Chondrocyte (in vitro differentiated cells): ENCODE measurements around the gene FBRS. TPM values are rescaled to one million over a fixed set of nuclear protein-coding genes. Genes with fewer than 3 reads are reported as not detected.
"Not testable (repeated sequence)": the region's sequence is repeated elsewhere in the genome, so short reads cannot be mapped to it uniquely, and the experiment has no call there.

Source experiments
- DNase-seq: peaks from one replicate; pipeline ENCODE4 v3.0.0; 2021; ENCODE audit warnings: mixed read lengths, low spot score
- H3K27ac Mint-ChIP-seq: one replicate; pipeline ENCODE4 v1.8.0; 2021; ENCODE audit warnings: mild to moderate bottlenecking, moderate library complexity, mixed read lengths; ENCODE audit not compliant: unreplicated experiment
- H3K27me3 Mint-ChIP-seq: 2 replicates; pipeline ENCODE4 v1.8.0; 2021; ENCODE audit warnings: low read depth, mixed read lengths
- H3K36me3 Mint-ChIP-seq: 2 replicates; pipeline ENCODE4 v1.8.0; 2021; ENCODE audit warnings: low read depth, mixed read lengths
- H3K4me1 Mint-ChIP-seq: 2 replicates; pipeline ENCODE4 v1.8.0; 2021; ENCODE audit warnings: low read depth, mild to moderate bottlenecking, mixed read lengths
- H3K4me3 Mint-ChIP-seq: one replicate; pipeline ENCODE4 v1.8.0; 2021; ENCODE audit warnings: mild to moderate bottlenecking, moderate library complexity, mixed read lengths; ENCODE audit not compliant: unreplicated experiment
- H3K9me3 Mint-ChIP-seq: 2 replicates; pipeline ENCODE4 v1.8.0; 2021; ENCODE audit warnings: low read depth, mixed read lengths
- total RNA-seq: library from RNA; stranded (reverse); gene quantifications from 3 replicates; pipeline ENCODE4 v1.2.1, GENCODE V29; 2021
- TF ChIP-seq, protein P1 (sequence below): fragments of 200-600 bp; sonication (generic); IDR thresholded peaks from 2 replicates; pipeline ENCODE4 v1.5.0; 2021; ENCODE audit warnings: antibody characterized with exemption, mild to moderate bottlenecking, moderate library complexity

The FBRS gene
- total RNA-seq, 1 donor from 2014 or later, result 49.9 TPM

GRCh38 chr16:30688701-30689100, 30.5 kb downstream of the FBRS start:
- TF ChIP-seq, protein P1, sequence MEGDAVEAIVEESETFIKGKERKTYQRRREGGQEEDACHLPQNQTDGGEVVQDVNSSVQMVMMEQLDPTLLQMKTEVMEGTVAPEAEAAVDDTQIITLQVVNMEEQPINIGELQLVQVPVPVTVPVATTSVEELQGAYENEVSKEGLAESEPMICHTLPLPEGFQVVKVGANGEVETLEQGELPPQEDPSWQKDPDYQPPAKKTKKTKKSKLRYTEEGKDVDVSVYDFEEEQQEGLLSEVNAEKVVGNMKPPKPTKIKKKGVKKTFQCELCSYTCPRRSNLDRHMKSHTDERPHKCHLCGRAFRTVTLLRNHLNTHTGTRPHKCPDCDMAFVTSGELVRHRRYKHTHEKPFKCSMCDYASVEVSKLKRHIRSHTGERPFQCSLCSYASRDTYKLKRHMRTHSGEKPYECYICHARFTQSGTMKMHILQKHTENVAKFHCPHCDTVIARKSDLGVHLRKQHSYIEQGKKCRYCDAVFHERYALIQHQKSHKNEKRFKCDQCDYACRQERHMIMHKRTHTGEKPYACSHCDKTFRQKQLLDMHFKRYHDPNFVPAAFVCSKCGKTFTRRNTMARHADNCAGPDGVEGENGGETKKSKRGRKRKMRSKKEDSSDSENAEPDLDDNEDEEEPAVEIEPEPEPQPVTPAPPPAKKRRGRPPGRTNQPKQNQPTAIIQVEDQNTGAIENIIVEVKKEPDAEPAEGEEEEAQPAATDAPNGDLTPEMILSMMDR, result no peak

GRCh38 chr16:30691907-30692306, 33.7 kb downstream of the FBRS start:
- no peak overlapping the region for H3K27ac Mint-ChIP-seq
- DNase-seq, result no peak
- no peaks in the 10 kb centered on the region for H3K27me3 Mint-ChIP-seq
- no peaks in the 10 kb centered on the region for H3K4me1 Mint-ChIP-seq
- H3K36me3 Mint-ChIP-seq, result no peaks in the 10 kb centered on the region
- TF ChIP-seq, protein P1, result no peak
- H3K9me3 Mint-ChIP-seq, result no peaks in the 10 kb centered on the region
- H3K4me3 Mint-ChIP-seq, result no peak overlapping the region

More at GRCh38 chr16:30688701-30689100, 30.5 kb downstream of the FBRS start:
- H3K4me3 Mint-ChIP-seq, result no peak overlapping the region
- H3K9me3 Mint-ChIP-seq, result no peaks in the 10 kb centered on the region
- H3K4me1 Mint-ChIP-seq, result no peaks in the 10 kb centered on the region
- no peaks in the 10 kb centered on the region for H3K27me3 Mint-ChIP-seq
- no peak overlapping the region for H3K27ac Mint-ChIP-seq
- DNase-seq, result no peak
- no peaks in the 10 kb centered on the region for H3K36me3 Mint-ChIP-seq

DNA sequence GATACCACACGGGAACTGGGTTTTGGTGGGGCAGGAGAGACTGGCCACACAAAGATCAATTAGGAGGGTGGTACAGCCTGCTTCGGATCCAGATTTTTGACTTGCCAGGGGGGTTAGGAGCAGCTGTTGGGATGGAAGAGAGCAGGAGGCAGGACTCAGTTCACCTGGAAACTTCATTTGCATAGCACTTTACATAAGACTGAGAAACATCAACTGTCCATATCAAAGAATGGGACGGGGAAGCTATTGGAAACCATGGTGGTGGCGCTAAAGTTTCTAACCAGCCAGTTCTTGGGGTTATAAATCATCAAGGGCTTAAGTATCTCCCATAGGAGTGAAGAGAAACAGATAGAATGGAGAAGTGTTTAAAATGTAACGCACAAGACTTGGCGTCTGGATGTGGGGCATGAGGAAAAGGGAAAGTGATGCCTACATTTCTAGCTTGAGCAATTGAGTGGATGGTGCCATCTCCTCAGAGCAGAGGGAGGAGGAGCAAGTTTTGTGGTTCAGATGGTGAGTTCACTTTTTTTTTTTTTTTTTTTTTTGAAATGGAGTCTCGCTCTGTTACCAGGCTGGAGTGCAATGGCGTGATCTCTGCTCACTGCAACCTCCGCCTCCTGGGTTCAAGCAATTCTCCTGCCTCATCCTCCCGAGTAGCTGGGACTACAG, 34.3 kb downstream of the FBRS start:
- Mint-ChIP-seq H3K9me3 (no peaks in the 10 kb centered on the region), H3K27me3 (no peaks in the 10 kb centered on the region), H3K27ac (no peak overlapping the region), H3K4me3 (no peak overlapping the region), H3K4me1 (peaks cover 4% of the 10 kb centered on the region), H3K36me3 (no peaks in the 10 kb centered on the region)
- DNase-seq, result no peak
- TF ChIP-seq, protein P1, result no peak

DNA sequence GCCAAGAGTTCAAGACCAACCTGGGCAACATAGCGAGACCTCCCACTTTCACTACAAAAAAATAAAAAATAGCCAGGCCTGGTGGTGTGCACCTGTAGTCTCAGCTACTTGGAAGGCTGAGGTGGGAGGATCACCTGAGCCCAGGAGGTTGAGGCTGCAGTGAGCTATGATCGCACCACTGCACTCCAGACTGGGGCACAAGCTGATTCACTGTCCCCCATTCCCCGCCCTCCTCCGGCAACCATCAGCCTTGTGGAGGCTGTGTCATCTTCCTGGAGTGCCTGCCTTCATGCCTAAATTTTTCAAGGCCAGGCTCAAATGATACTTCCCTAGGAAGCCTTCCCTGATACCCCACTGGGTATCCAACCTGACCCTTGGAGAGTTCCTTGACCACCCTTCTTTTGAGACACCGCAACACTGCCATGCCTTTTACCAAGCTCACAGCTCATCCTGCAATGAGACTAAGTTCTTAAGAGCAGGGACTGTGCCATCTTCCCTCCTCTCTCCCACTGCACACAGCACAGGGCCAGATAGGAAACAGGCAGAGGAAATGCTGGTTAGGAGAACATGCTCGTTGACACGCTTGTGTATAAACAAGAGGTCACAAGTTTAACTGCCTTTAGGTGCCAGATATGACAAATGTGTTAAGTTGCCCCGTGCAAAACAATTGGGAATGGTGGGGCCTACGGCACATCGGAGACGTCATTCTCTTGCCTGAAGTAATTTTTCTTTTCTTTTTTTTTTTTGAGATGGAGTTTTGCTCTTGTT, 36.9 kb downstream of the FBRS start:
- Mint-ChIP-seq H3K4me3 (no peak overlapping the region), H3K9me3 (no peaks in the 10 kb centered on the region), H3K27ac (no peak overlapping the region), H3K36me3 (no peaks in the 10 kb centered on the region), H3K27me3 (no peaks in the 10 kb centered on the region), H3K4me1 (peaks cover 16% of the 10 kb centered on the region)
- DNase-seq, result no peak
- TF ChIP-seq, protein P1, result no peak

GRCh38 chr16:30696646-30697045, 38.4 kb downstream of the FBRS start:
- not testable (repeated sequence) for DNase-seq, H3K36me3 Mint-ChIP-seq, H3K27ac Mint-ChIP-seq, H3K9me3 Mint-ChIP-seq, H3K27me3 Mint-ChIP-seq, H3K4me3 Mint-ChIP-seq
- H3K4me1 Mint-ChIP-seq, result peaks cover 23% of the 10 kb centered on the region
